ENCODE results near the gene PATJ.
"Not testable (repeated sequence)": the region's sequence is repeated elsewhere in the genome, so short reads cannot be mapped to it uniquely, and the experiment has no call there.

GRCh38 chr1:61711257-61711656 lies 31.0 kb upstream of the PATJ start:
- TF ChIP-seq EZH2 (IDR thresholded peaks at IDR 0.05; ENCODE audit: borderline replicate concordance, insufficient read depth, low read depth, low read length, poor library complexity, severe bottlenecking): not testable (repeated sequence)
- TF ChIP-seq, protein P1, sequence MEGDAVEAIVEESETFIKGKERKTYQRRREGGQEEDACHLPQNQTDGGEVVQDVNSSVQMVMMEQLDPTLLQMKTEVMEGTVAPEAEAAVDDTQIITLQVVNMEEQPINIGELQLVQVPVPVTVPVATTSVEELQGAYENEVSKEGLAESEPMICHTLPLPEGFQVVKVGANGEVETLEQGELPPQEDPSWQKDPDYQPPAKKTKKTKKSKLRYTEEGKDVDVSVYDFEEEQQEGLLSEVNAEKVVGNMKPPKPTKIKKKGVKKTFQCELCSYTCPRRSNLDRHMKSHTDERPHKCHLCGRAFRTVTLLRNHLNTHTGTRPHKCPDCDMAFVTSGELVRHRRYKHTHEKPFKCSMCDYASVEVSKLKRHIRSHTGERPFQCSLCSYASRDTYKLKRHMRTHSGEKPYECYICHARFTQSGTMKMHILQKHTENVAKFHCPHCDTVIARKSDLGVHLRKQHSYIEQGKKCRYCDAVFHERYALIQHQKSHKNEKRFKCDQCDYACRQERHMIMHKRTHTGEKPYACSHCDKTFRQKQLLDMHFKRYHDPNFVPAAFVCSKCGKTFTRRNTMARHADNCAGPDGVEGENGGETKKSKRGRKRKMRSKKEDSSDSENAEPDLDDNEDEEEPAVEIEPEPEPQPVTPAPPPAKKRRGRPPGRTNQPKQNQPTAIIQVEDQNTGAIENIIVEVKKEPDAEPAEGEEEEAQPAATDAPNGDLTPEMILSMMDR (IDR thresholded peaks at IDR 0.05): not testable (repeated sequence)
